T-cell (primary cell): ENCODE data around the gene CFAP77. TPM values are rescaled to one million over a fixed set of nuclear protein-coding genes. Genes with fewer than 3 reads are reported as not detected.

Source experiments
- ATAC-seq, 4 experiments: fragments of 200-7000 bp in 3 of 4; fragments of 150-1000 bp in 1 of 4; cut with Tn5 transposase; replicated peaks in 1 of 4; 1 replicate in 3 of 4; 2 replicates in 1 of 4; pipeline ENCODE4 v1.10.0; 2021; ENCODE audit warnings: moderate library complexity in 3 of 4, mild to moderate bottlenecking in 2 of 4, moderate number of reproducible peaks in 1 of 4
- CTCF ChIA-PET, 2 donors: fragments of 300-600 bp; sonication (Branson Sonifier 250); formaldehyde crosslinking; loops; one replicate each; lab custom pipeline; 2022; ENCODE audit warnings: antibody characterized with exemption in 2 of 2; lab: Charles Lee
- POLR2A ChIA-PET, 2 donors: fragments of 300-600 bp; sonication (Branson Sonifier 250); formaldehyde crosslinking; loops; one replicate each; lab custom pipeline; 2022; ENCODE audit warnings: antibody characterized with exemption in 2 of 2; lab: Charles Lee
- DNase-seq, 35 experiments: peaks; one replicate each; pipeline versions ENCODE4 v3.0.0 to v3.0.0-alpha.2; 2013 to 2023
- H3K27ac ChIP-seq: one replicate; pipeline ENCODE4 v1.5.1; 2013; ENCODE audit warnings: low read length
- H3K27me3 ChIP-seq, 2 experiments: replicated peaks in 1 of 2; 1 replicate in 1 of 2; 2 replicates in 1 of 2; pipeline versions ENCODE4 v1.6.1 to v1.7.0; 2013; ENCODE audit warnings: low read length in 1 of 2, mixed read lengths in 1 of 2; ENCODE audit not compliant: control insufficient read depth in 2 of 2, insufficient read depth in 2 of 2; ENCODE audit errors: extremely low read depth in 1 of 2
- H3K36me3 ChIP-seq, 2 donors: 1 replicate in 1 of 2; 2 replicates in 1 of 2; pipeline versions ENCODE4 v1.6.1 to v1.7.0; 2013; ENCODE audit warnings: low read length in 1 of 2; ENCODE audit not compliant: control insufficient read depth in 2 of 2, insufficient read depth in 1 of 2; ENCODE audit errors: extremely low read depth in 1 of 2
- H3K4me1 ChIP-seq, 2 experiments: 1 replicate in 1 of 2; 2 replicates in 1 of 2; pipeline versions ENCODE4 v1.6.1 to v1.7.0; 2013; ENCODE audit warnings: low read length in 2 of 2, mixed read lengths in 1 of 2; ENCODE audit not compliant: insufficient read depth in 2 of 2, control insufficient read depth in 1 of 2; ENCODE audit errors: extremely low read depth in 1 of 2
- H3K4me3 ChIP-seq, 2 donors: 1 replicate in 1 of 2; 2 replicates in 1 of 2; pipeline versions ENCODE4 v1.5.1 to v1.7.0; 2013; ENCODE audit warnings: mild to moderate bottlenecking in 2 of 2, low read length in 1 of 2, moderate library complexity in 1 of 2; ENCODE audit not compliant: control insufficient read depth in 1 of 2; ENCODE audit errors: extremely low read depth in 1 of 2
- H3K9me3 ChIP-seq: 2 replicates; pipeline ENCODE4 v1.7.0; 2013
- H3K27ac Mint-ChIP-seq, 2 donors: one replicate each; pipeline ENCODE4 v1.8.0; 2020 to 2021; ENCODE audit warnings: mild to moderate bottlenecking in 2 of 2, mixed read lengths in 2 of 2
- H3K27me3 Mint-ChIP-seq, 2 donors: one replicate each; pipeline ENCODE4 v1.8.0; 2021 to 2022; ENCODE audit warnings: mixed read lengths in 2 of 2
- H3K36me3 Mint-ChIP-seq: one replicate; pipeline ENCODE4 v1.8.0; 2021; ENCODE audit warnings: mixed read lengths
- H3K4me1 Mint-ChIP-seq, 3 donors: one replicate each; pipeline ENCODE4 v1.8.0; 2020 to 2022; ENCODE audit warnings: mixed read lengths in 3 of 3, mild to moderate bottlenecking in 1 of 3
- H3K4me3 Mint-ChIP-seq, 3 donors: one replicate each; pipeline ENCODE4 v1.8.0; 2020 to 2022; ENCODE audit warnings: mild to moderate bottlenecking in 3 of 3, mixed read lengths in 3 of 3, moderate library complexity in 3 of 3
- H3K9me3 Mint-ChIP-seq, 3 donors: one replicate each; pipeline ENCODE4 v1.8.0; 2020 to 2022; ENCODE audit warnings: mixed read lengths in 3 of 3
- WGBS: methylation state at CpG from one replicate; pipeline ENCODE4 v1.1.5; 2013; ENCODE audit warnings: missing lambda C conversion rate; ENCODE audit not compliant: insufficient coverage; 5-methylcytosine and 5-hydroxymethylcytosine counted together
- total RNA-seq, 35 experiments: library from RNA in 6 of 35; stranded (reverse) in 6 of 35; fragments of 120-200 nt in 1 of 35; gene quantifications; one replicate each; pipeline versions ENCODE4 v1.2.1 to v1.2.4 and lab custom pipeline; 2013 to 2026

CFAP77 gene
- total RNA-seq, 5 donors from 2014 or later (not counting 1 experiment from before 2014, with no cell fraction given) = not detected

GRCh38 chr9:132545578-132545977, 135.6 kb downstream of the CFAP77 start:
- Histone ChIP-seq H3K27me3 (peaks cover 0 to 38% of the 10 kb centered on the region in 2 experiments), H3K4me1 (peaks cover 0 to 5% of the 10 kb centered on the region in 2 experiments), H3K36me3 (no peaks in the 10 kb centered on the region), H3K4me3 (no peak overlapping the region), H3K9me3 (no peaks in the 10 kb centered on the region), H3K27ac (no peak overlapping the region)
- no peak overlapping the region for H3K4me3 Mint-ChIP-seq
- ATAC-seq (no peak), DNase-seq (no peak)
- H3K4me1 Mint-ChIP-seq = no peaks in the 10 kb centered on the region
- POLR2A ChIA-PET = no interaction called here
- H3K27ac Mint-ChIP-seq = no peak overlapping the region
- peaks cover 11 to 22% of the 10 kb centered on the region in 2 donors for H3K27me3 Mint-ChIP-seq
- H3K9me3 Mint-ChIP-seq = no peaks in the 10 kb centered on the region
- 40% methylated on average over 1 of the region's 9 CpGs for WGBS
- no peaks in the 10 kb centered on the region for H3K36me3 Mint-ChIP-seq
- CTCF ChIA-PET = no interaction called here

- no peak overlapping the region for H3K27ac ChIP-seq
- ATAC-seq (no peak), DNase-seq (no peak)
- Mint-ChIP-seq H3K4me1 (no peaks in the 10 kb centered on the region), H3K9me3 (no peaks in the 10 kb centered on the region), H3K27ac (no peak overlapping the region), H3K27me3 (peaks cover 14 to 22% of the 10 kb centered on the region in 2 donors), H3K4me3 (no peak overlapping the region), H3K36me3 (no peaks in the 10 kb centered on the region)
- H3K36me3 ChIP-seq = no peaks in the 10 kb centered on the region
- WGBS = 1% methylated on average over 19 of the region's 27 CpGs
- no peak overlapping the region for H3K4me3 ChIP-seq
- H3K9me3 ChIP-seq = no peaks in the 10 kb centered on the region
- ChIA-PET CTCF (no interaction called here), POLR2A (no interaction called here)
- peaks cover 0 to 38% of the 10 kb centered on the region in 2 experiments for H3K27me3 ChIP-seq
- peaks cover 0 to 5% of the 10 kb centered on the region in 2 experiments for H3K4me1 ChIP-seq
Observed at GRCh38 chr9:132546148-132547051, 136.4 kb downstream of the CFAP77 start.

GRCh38 chr9:132547052-132547431, 137.0 kb downstream of the CFAP77 start:
- no peaks in the 10 kb centered on the region for H3K4me1 Mint-ChIP-seq
- H3K27me3 Mint-ChIP-seq = peaks cover 14 to 24% of the 10 kb centered on the region in 2 donors
- CTCF ChIA-PET = no interaction called here

DNA sequence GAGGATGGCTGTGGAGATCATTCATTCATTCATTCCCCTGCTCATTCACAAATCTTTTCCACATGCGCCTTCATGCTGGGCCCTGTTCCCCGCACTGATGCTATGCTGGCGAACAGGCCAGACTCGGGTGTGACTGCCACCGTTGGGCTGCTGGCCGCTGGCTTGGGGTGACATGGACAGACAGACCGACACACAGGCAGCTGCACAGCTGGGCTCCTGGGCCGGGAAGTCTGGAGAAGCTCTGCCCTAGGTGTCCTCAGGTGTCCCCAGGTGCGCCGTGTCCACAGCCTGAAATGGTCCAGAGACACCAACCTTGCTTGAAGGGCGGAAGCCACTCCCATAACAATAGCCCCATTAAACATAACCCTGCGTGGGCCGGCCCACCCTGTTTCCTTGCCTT, 137.4 kb downstream of the CFAP77 start:
- 93% methylated on average over 13 of the region's 13 CpGs for WGBS
- H3K4me1 Mint-ChIP-seq = no peaks in the 10 kb centered on the region
- H3K27ac ChIP-seq = no peak overlapping the region
- H3K4me1 ChIP-seq = peaks cover 0 to 5% of the 10 kb centered on the region in 2 experiments
- H3K36me3 Mint-ChIP-seq = no peaks in the 10 kb centered on the region
- ATAC-seq (no peak), DNase-seq (no peak)
- peaks cover 14 to 24% of the 10 kb centered on the region in 2 donors for H3K27me3 Mint-ChIP-seq
- no peaks in the 10 kb centered on the region for H3K9me3 Mint-ChIP-seq
- no peaks in the 10 kb centered on the region for H3K36me3 ChIP-seq
- no peak overlapping the region for H3K27ac Mint-ChIP-seq
- H3K4me3 Mint-ChIP-seq = no peak overlapping the region
- no peaks in the 10 kb centered on the region for H3K9me3 ChIP-seq
- POLR2A ChIA-PET = no interaction called here
- CTCF ChIA-PET = no interaction called here
- H3K27me3 ChIP-seq = peaks cover 0 to 46% of the 10 kb centered on the region in 2 experiments
- H3K4me3 ChIP-seq = no peak overlapping the region

More at GRCh38 chr9:132547052-132547431, 137.0 kb downstream of the CFAP77 start:
- ATAC-seq = no peak
- no peaks in the 10 kb centered on the region for H3K36me3 ChIP-seq
- Mint-ChIP-seq H3K27ac (no peak overlapping the region), H3K4me3 (no peak overlapping the region), H3K9me3 (no peaks in the 10 kb centered on the region), H3K36me3 (no peaks in the 10 kb centered on the region)
- no peak overlapping the region for H3K27ac ChIP-seq
- H3K4me1 ChIP-seq = peaks cover 0 to 5% of the 10 kb centered on the region in 2 experiments
- no peak overlapping the region for H3K4me3 ChIP-seq
- H3K9me3 ChIP-seq = no peaks in the 10 kb centered on the region
- no peak for DNase-seq
- H3K27me3 ChIP-seq = peaks cover 0 to 43% of the 10 kb centered on the region in 2 experiments
- POLR2A ChIA-PET = no interaction called here
- WGBS = 52% methylated on average over 4 of the region's 7 CpGs

- Mint-ChIP-seq H3K4me3 (no peak overlapping the region), H3K27ac (no peak overlapping the region), H3K9me3 (no peaks in the 10 kb centered on the region), H3K4me1 (no peaks in the 10 kb centered on the region), H3K36me3 (no peaks in the 10 kb centered on the region), H3K27me3 (peaks cover 14 to 24% of the 10 kb centered on the region in 2 donors)
- WGBS = 88% methylated on average over 6 of the region's 21 CpGs
- DNase-seq = no peak
- ChIA-PET POLR2A (no interaction called here), CTCF (no interaction called here)
- no peaks in the 10 kb centered on the region for H3K36me3 ChIP-seq
- no peaks in the 10 kb centered on the region for H3K9me3 ChIP-seq
- peaks cover 0 to 5% of the 10 kb centered on the region in 2 experiments for H3K4me1 ChIP-seq
- H3K4me3 ChIP-seq = no peak overlapping the region
- H3K27ac ChIP-seq = no peak overlapping the region
- peaks cover 0 to 46% of the 10 kb centered on the region in 2 experiments for H3K27me3 ChIP-seq
- no peak for ATAC-seq
Observed at GRCh38 chr9:132547976-132548730, 138.1 kb downstream of the CFAP77 start.

GRCh38 chr9:132548751-132549640, 139.0 kb downstream of the CFAP77 start:
- no peaks in the 10 kb centered on the region for H3K9me3 Mint-ChIP-seq
- Histone ChIP-seq H3K4me3 (no peak overlapping the region), H3K27me3 (peaks cover 0 to 42% of the 10 kb centered on the region in 2 experiments), H3K9me3 (no peaks in the 10 kb centered on the region), H3K36me3 (no peaks in the 10 kb centered on the region), H3K27ac (no peak overlapping the region), H3K4me1 (peaks cover 0 to 5% of the 10 kb centered on the region in 2 experiments)
- ATAC-seq (no peak), DNase-seq (no peak)
- H3K27ac Mint-ChIP-seq = no peak overlapping the region
- no peaks in the 10 kb centered on the region for H3K36me3 Mint-ChIP-seq
- no peaks in the 10 kb centered on the region for H3K4me1 Mint-ChIP-seq
- 68% methylated on average over 9 of the region's 17 CpGs for WGBS
- ChIA-PET CTCF (no interaction called here), POLR2A (no interaction called here)
- no peak overlapping the region for H3K4me3 Mint-ChIP-seq
- H3K27me3 Mint-ChIP-seq = peaks cover 14 to 24% of the 10 kb centered on the region in 2 donors
